Mesenchymal stem cell (in vitro differentiated cells and primary cell): ENCODE measurements around the gene RGS7.

Experiments
- DNase-seq: peaks from one replicate; pipeline ENCODE4 v3.0.0-alpha.2; 2013
- H2AFZ ChIP-seq: one replicate; pipeline ENCODE4 v1.6.1; 2013; ENCODE audit warnings: low read depth, mild to moderate bottlenecking, control low read depth, inconsistent platforms, low read length, moderate library complexity
- H2AK5ac ChIP-seq: 2 replicates; pipeline ENCODE4 v1.6.1; 2013; ENCODE audit warnings: low read length, moderate library complexity, mild to moderate bottlenecking, inconsistent platforms; ENCODE audit not compliant: severe bottlenecking
- H2BK120ac ChIP-seq: one replicate; pipeline ENCODE4 v1.6.1; 2013; ENCODE audit warnings: low read depth, mild to moderate bottlenecking, inconsistent platforms, low read length, moderate library complexity
- H2BK12ac ChIP-seq, 2 experiments: one replicate each; pipeline ENCODE4 v1.6.1; 2013; ENCODE audit warnings: inconsistent platforms in 2 of 2, low read length in 2 of 2, mild to moderate bottlenecking in 2 of 2, moderate library complexity in 2 of 2, control low read depth in 1 of 2
- H2BK15ac ChIP-seq: one replicate; pipeline ENCODE4 v1.6.1; 2013; ENCODE audit warnings: mild to moderate bottlenecking, low read depth, inconsistent platforms; ENCODE audit not compliant: poor library complexity, severe bottlenecking
- H2BK5ac ChIP-seq: 2 replicates; pipeline ENCODE4 v1.6.1; 2013; ENCODE audit warnings: low read depth, mild to moderate bottlenecking, low read length, control low read depth, inconsistent platforms; ENCODE audit not compliant: poor library complexity, severe bottlenecking
- H3K14ac ChIP-seq, 2 experiments: one replicate each; pipeline ENCODE4 v1.6.1; 2013; ENCODE audit warnings: inconsistent platforms in 2 of 2, low read length in 2 of 2, control low read depth in 1 of 2, mild to moderate bottlenecking in 1 of 2, moderate library complexity in 1 of 2
- H3K18ac ChIP-seq, 2 experiments: one replicate each; pipeline ENCODE4 v1.6.1; 2013; ENCODE audit warnings: inconsistent platforms in 2 of 2, low read length in 2 of 2, control low read depth in 1 of 2, low read depth in 1 of 2, mild to moderate bottlenecking in 1 of 2
- H3K23ac ChIP-seq, 2 experiments: one replicate each; pipeline ENCODE4 v1.6.1; 2013; ENCODE audit warnings: inconsistent platforms in 2 of 2, low read length in 2 of 2, mild to moderate bottlenecking in 2 of 2, moderate library complexity in 2 of 2, control low read depth in 1 of 2
- H3K27ac ChIP-seq: 2 replicates; pipeline ENCODE4 v1.5.1; 2013; ENCODE audit warnings: mild to moderate bottlenecking, moderate library complexity, low read length, control low read depth, inconsistent platforms; ENCODE audit not compliant: poor library complexity, severe bottlenecking
- H3K27me3 ChIP-seq, 2 experiments: 2 replicates each; pipeline versions ENCODE4 v1.6.1 to v1.7.0; 2013; ENCODE audit warnings: low read length in 2 of 2, mild to moderate bottlenecking in 2 of 2, moderate library complexity in 2 of 2, control low read depth in 1 of 2, inconsistent platforms in 1 of 2; ENCODE audit not compliant: control insufficient read depth in 1 of 2, insufficient read depth in 1 of 2
- H3K36me3 ChIP-seq, 2 experiments: 2 replicates each; pipeline versions ENCODE4 v1.6.1 to v1.7.0; 2013; ENCODE audit warnings: low read length in 2 of 2, control low read depth in 1 of 2, inconsistent platforms in 1 of 2, low read depth in 1 of 2, mild to moderate bottlenecking in 1 of 2; ENCODE audit not compliant: insufficient read depth in 2 of 2, control insufficient read depth in 1 of 2
- H3K4ac ChIP-seq, 2 experiments: one replicate each; pipeline ENCODE4 v1.6.1; 2013; ENCODE audit warnings: inconsistent platforms in 2 of 2, low read length in 2 of 2, mild to moderate bottlenecking in 2 of 2, moderate library complexity in 2 of 2, control low read depth in 1 of 2, low read depth in 1 of 2
- H3K4me1 ChIP-seq: 2 replicates; pipeline ENCODE4 v1.6.1; 2013; ENCODE audit warnings: low read depth, low read length, control low read depth; ENCODE audit not compliant: control insufficient read depth, insufficient read depth
- H3K4me2 ChIP-seq: 2 replicates; pipeline ENCODE4 v1.6.1; 2013; ENCODE audit warnings: low read length, mild to moderate bottlenecking, inconsistent platforms; ENCODE audit not compliant: poor library complexity, severe bottlenecking
- H3K4me3 ChIP-seq, 2 experiments: 2 replicates each; pipeline versions ENCODE4 v1.5.1 to v1.7.0; 2013; ENCODE audit warnings: low read length in 2 of 2, mild to moderate bottlenecking in 2 of 2, control low read depth in 1 of 2, low read depth in 1 of 2; ENCODE audit not compliant: insufficient read depth in 1 of 2
- H3K79me1 ChIP-seq: replicated peaks from 2 replicates; pipeline ENCODE4 v1.6.1; 2013; ENCODE audit warnings: mild to moderate bottlenecking, control low read depth, low read length, inconsistent platforms; ENCODE audit not compliant: poor library complexity, severe bottlenecking
- H3K9ac ChIP-seq: 2 replicates; pipeline ENCODE4 v1.7.0; 2013; ENCODE audit warnings: mild to moderate bottlenecking, low read length, moderate library complexity
- H3K9me3 ChIP-seq: 2 replicates; pipeline ENCODE4 v1.7.0; 2013; ENCODE audit warnings: mild to moderate bottlenecking, low read length; ENCODE audit not compliant: control insufficient read depth
- H4K8ac ChIP-seq: one replicate; pipeline ENCODE4 v1.6.1; 2013; ENCODE audit warnings: inconsistent platforms, mild to moderate bottlenecking, low read length, moderate library complexity
- H4K91ac ChIP-seq: one replicate; pipeline ENCODE4 v1.6.1; 2013; ENCODE audit warnings: mild to moderate bottlenecking, low read length, inconsistent platforms
- WGBS: methylation state at CpG from one replicate; pipeline ENCODE4 v1.1.7; 2013; ENCODE audit warnings: mixed read lengths; 5-methylcytosine and 5-hydroxymethylcytosine counted together

The RGS7 gene

GRCh38 chr1:241136389-241136788 lies 220.6 kb downstream of the RGS7 start:
- Histone ChIP-seq H4K91ac (no peak overlapping the region), H4K8ac (no peak overlapping the region), H2BK120ac (no peak overlapping the region), H3K4ac (no peak overlapping the region), H2BK5ac (no peak overlapping the region), H3K27ac (no peak overlapping the region), H3K36me3 (no peaks in the 10 kb centered on the region), H3K23ac (no peak overlapping the region), H3K9ac (no peak overlapping the region), H3K9me3 (no peaks in the 10 kb centered on the region), H2AFZ (no peak overlapping the region), H3K79me1 (no peaks in the 10 kb centered on the region), H3K4me1 (no peaks in the 10 kb centered on the region), H3K27me3 (no peaks in the 10 kb centered on the region), H3K18ac (no peak overlapping the region), H2AK5ac (no peak overlapping the region), H3K4me2 (no peak overlapping the region), H2BK15ac (no peak overlapping the region), H3K4me3 (no peak overlapping the region), H3K14ac (no peak overlapping the region), H2BK12ac (no peak overlapping the region)
- WGBS: 84% methylated on average over 6 of the region's 6 CpGs
- DNase-seq: no peak

GRCh38 chr1:241131636-241132194 lies 225.3 kb downstream of the RGS7 start:
- H3K18ac ChIP-seq: no peak overlapping the region
- H2BK120ac ChIP-seq: no peak overlapping the region
- no peak overlapping the region for H3K27ac ChIP-seq
- no peaks in the 10 kb centered on the region for H3K79me1 ChIP-seq
- no peak overlapping the region for H3K9ac ChIP-seq
- H3K23ac ChIP-seq: no peak overlapping the region
- no peak overlapping the region for H4K8ac ChIP-seq
- no peaks in the 10 kb centered on the region for H3K27me3 ChIP-seq
- H2AFZ ChIP-seq: no peak overlapping the region
- H3K4me1 ChIP-seq: no peaks in the 10 kb centered on the region
- 100% methylated on average over 1 of the region's 5 CpGs for WGBS
- H2AK5ac ChIP-seq: no peak overlapping the region
- no peak overlapping the region for H3K14ac ChIP-seq
- no peak for DNase-seq
- H3K4me3 ChIP-seq: no peak overlapping the region
- H3K36me3 ChIP-seq: no peaks in the 10 kb centered on the region
- no peak overlapping the region for H3K4ac ChIP-seq
- no peaks in the 10 kb centered on the region for H3K9me3 ChIP-seq
- H2BK5ac ChIP-seq: no peak overlapping the region
- no peak overlapping the region for H2BK12ac ChIP-seq
- H4K91ac ChIP-seq: no peak overlapping the region
- H2BK15ac ChIP-seq: no peak overlapping the region
- H3K4me2 ChIP-seq: no peak overlapping the region

GRCh38 chr1:241130881-241131280 lies 226.1 kb downstream of the RGS7 start:
- Histone ChIP-seq H2AK5ac (no peak overlapping the region), H3K4me2 (no peak overlapping the region), H2BK5ac (no peak overlapping the region), H3K4me3 (no peak overlapping the region), H3K27me3 (no peaks in the 10 kb centered on the region), H2AFZ (no peak overlapping the region), H3K4ac (no peak overlapping the region), H3K36me3 (no peaks in the 10 kb centered on the region), H3K18ac (no peak overlapping the region), H3K79me1 (no peaks in the 10 kb centered on the region), H3K9ac (no peak overlapping the region), H3K27ac (no peak overlapping the region), H3K23ac (no peak overlapping the region), H2BK12ac (no peak overlapping the region), H3K4me1 (no peaks in the 10 kb centered on the region), H2BK15ac (no peak overlapping the region), H3K9me3 (no peaks in the 10 kb centered on the region), H4K8ac (no peak overlapping the region), H2BK120ac (no peak overlapping the region), H4K91ac (no peak overlapping the region), H3K14ac (no peak overlapping the region)
- DNase-seq: no peak
- WGBS: no CpG with 5 or more reads among the region's 3 CpGs

- WGBS: 78% methylated on average over 6 of the region's 11 CpGs
Measured at GRCh38 chr1:241129207-241129960, 227.6 kb downstream of the RGS7 start.

More at GRCh38 chr1:241129207-241129960, 227.6 kb downstream of the RGS7 start:
- Histone ChIP-seq H3K79me1 (no peaks in the 10 kb centered on the region), H3K4me3 (no peak overlapping the region), H2BK120ac (no peak overlapping the region), H3K36me3 (no peaks in the 10 kb centered on the region), H3K23ac (no peak overlapping the region), H3K4me2 (no peak overlapping the region), H3K27me3 (no peaks in the 10 kb centered on the region), H2BK12ac (no peak overlapping the region), H2BK15ac (no peak overlapping the region), H3K27ac (no peak overlapping the region), H3K4ac (no peak overlapping the region), H3K4me1 (no peaks in the 10 kb centered on the region), H2BK5ac (no peak overlapping the region), H4K8ac (no peak overlapping the region), H4K91ac (no peak overlapping the region), H3K9ac (no peak overlapping the region), H2AK5ac (no peak overlapping the region), H3K9me3 (no peaks in the 10 kb centered on the region), H3K14ac (no peak overlapping the region), H2AFZ (no peak overlapping the region), H3K18ac (no peak overlapping the region)
- DNase-seq: no peak
